IMR-90 (cell line): Measurements from ENCODE around the gene HOXD3. TPM values are rescaled to one million over a fixed set of nuclear protein-coding genes. Genes with fewer than 3 reads are reported as not detected.

Source experiments
- ATAC-seq: fragments of 200-7000 bp; cut with Tn5 transposase; 2 replicates; pipeline ENCODE4 v1.9.1; 2020; ENCODE audit warnings: low read depth, mild to moderate bottlenecking, moderate library complexity
- BruUV-seq: library from RNA; stranded (reverse); fragments of 400-500 nt; replicated peaks from 2 replicates; lab custom pipeline; 2021; lab: Mats Ljungman, UMichigan
- CTCF ChIA-PET: fragments of 300-600 bp; formaldehyde crosslinking; extraction: SDS; loops from one replicate; lab custom pipeline; 2021; ENCODE audit warnings: antibody characterized with exemption; lab: Yijun Ruan, JAX
- POLR2A ChIA-PET: fragments of 300-600 bp; sonication (Branson Sonifier 250); formaldehyde crosslinking; loops from one replicate; lab custom pipeline; 2022; ENCODE audit warnings: antibody characterized with exemption; ENCODE audit not compliant: unreplicated experiment; lab: Charles Lee
- DNase-seq: peaks from one replicate; pipeline ENCODE4 v3.0.0; 2013
- H2AFZ ChIP-seq: replicated peaks from 2 replicates; pipeline ENCODE3; 2013; ENCODE audit warnings: low read length, mild to moderate bottlenecking; ENCODE audit not compliant: poor library complexity
- H2AK5ac ChIP-seq: 2 replicates; pipeline ENCODE4 v1.6.1; 2013; ENCODE audit warnings: low read depth, low read length, inconsistent platforms
- H2AK9ac ChIP-seq: replicated peaks from 2 replicates; pipeline ENCODE3; 2013; ENCODE audit warnings: mild to moderate bottlenecking, low read depth, low read length, moderate library complexity; ENCODE audit not compliant: poor library complexity
- H2BK120ac ChIP-seq: 2 replicates; pipeline ENCODE4 v1.6.1; 2013; ENCODE audit warnings: low read depth, low read length, inconsistent platforms
- H2BK15ac ChIP-seq: 3 replicates; pipeline ENCODE4 v1.6.1; 2013; ENCODE audit warnings: low read depth, low read length, inconsistent platforms
- H2BK20ac ChIP-seq: 2 replicates; pipeline ENCODE4 v1.6.1; 2013; ENCODE audit warnings: low read depth, mild to moderate bottlenecking, inconsistent platforms, low read length, moderate library complexity
- H2BK5ac ChIP-seq: 2 replicates; pipeline ENCODE4 v1.6.1; 2013; ENCODE audit warnings: mild to moderate bottlenecking, low read depth, low read length, inconsistent platforms; ENCODE audit not compliant: poor library complexity, severe bottlenecking
- H3K14ac ChIP-seq: replicated peaks from 2 replicates; pipeline ENCODE4 v1.6.1; 2013; ENCODE audit warnings: low read depth, low read length, inconsistent platforms
- H3K18ac ChIP-seq: 2 replicates; pipeline ENCODE4 v1.6.1; 2013; ENCODE audit warnings: low read depth, low read length, control low read depth
- H3K23ac ChIP-seq: 2 replicates; pipeline ENCODE4 v1.6.1; 2013; ENCODE audit warnings: low read depth, low read length, inconsistent platforms
- H3K27ac ChIP-seq: 2 replicates; pipeline ENCODE4 v1.5.1; 2013; ENCODE audit warnings: mild to moderate bottlenecking, control low read depth, low read length; ENCODE audit not compliant: insufficient read depth
- H3K27me3 ChIP-seq: 2 replicates; pipeline ENCODE4 v1.6.1; 2013; ENCODE audit warnings: low read length; ENCODE audit not compliant: control insufficient read depth, insufficient read depth
- H3K36me3 ChIP-seq: 2 replicates; pipeline ENCODE4 v1.6.1; 2013; ENCODE audit warnings: low read length, mixed read lengths; ENCODE audit not compliant: control insufficient read depth, insufficient read depth
- H3K4ac ChIP-seq: 2 replicates; pipeline ENCODE4 v1.6.1; 2013; ENCODE audit warnings: low read depth, low read length, inconsistent platforms
- H3K4me1 ChIP-seq: 2 replicates; pipeline ENCODE4 v1.6.1; 2013; ENCODE audit warnings: low read length, mixed read lengths; ENCODE audit not compliant: control insufficient read depth, insufficient read depth
- H3K4me2 ChIP-seq: 2 replicates; pipeline ENCODE4 v1.6.1; 2013; ENCODE audit warnings: low read depth, mild to moderate bottlenecking, control low read depth, low read length, moderate library complexity
- H3K4me3 ChIP-seq: 2 replicates; pipeline ENCODE4 v1.5.1; 2013; ENCODE audit warnings: low read depth, mild to moderate bottlenecking, control low read depth, low read length, moderate library complexity; ENCODE audit not compliant: insufficient read depth
- H3K56ac ChIP-seq: 2 replicates; pipeline ENCODE4 v1.6.1; 2013; ENCODE audit warnings: low read length, inconsistent platforms; ENCODE audit not compliant: insufficient read depth; ENCODE audit errors: extremely low read depth
- H3K79me1 ChIP-seq, 2 experiments: 2 replicates each; pipeline ENCODE4 v1.6.1; 2013; ENCODE audit warnings: low read length in 2 of 2, inconsistent platforms in 1 of 2, low read depth in 1 of 2
- H3K9ac ChIP-seq: 2 replicates; pipeline ENCODE4 v1.6.1; 2013; ENCODE audit warnings: low read depth, low read length, control low read depth
- H3K9me1 ChIP-seq: 2 replicates; pipeline ENCODE4 v1.6.1; 2013; ENCODE audit warnings: low read length, inconsistent platforms; ENCODE audit not compliant: insufficient read depth
- H3K9me3 ChIP-seq: 2 replicates; pipeline ENCODE4 v1.6.1; 2013; ENCODE audit warnings: low read length; ENCODE audit not compliant: control insufficient read depth, insufficient read depth
- H4K20me1 ChIP-seq: 2 replicates; pipeline ENCODE4 v1.6.1; 2013; ENCODE audit warnings: low read length, inconsistent platforms; ENCODE audit not compliant: insufficient read depth
- H4K5ac ChIP-seq: 2 replicates; pipeline ENCODE4 v1.6.1; 2013; ENCODE audit warnings: mild to moderate bottlenecking, low read depth, low read length, control low read depth
- H4K8ac ChIP-seq, 2 experiments: 2 replicates each; pipeline ENCODE4 v1.6.1; 2013; ENCODE audit warnings: low read depth in 2 of 2, low read length in 2 of 2, control low read depth in 1 of 2, inconsistent platforms in 1 of 2
- H4K91ac ChIP-seq: 2 replicates; pipeline ENCODE4 v1.6.1; 2013; ENCODE audit warnings: low read depth, low read length, inconsistent platforms; ENCODE audit not compliant: insufficient read depth
- CEBPB ChIP-seq: IDR thresholded peaks from 2 replicates; pipeline ENCODE4 v1.6.1; 2012; ENCODE audit warnings: low read depth, low read length, improper control_type of control experiment
- RCOR1 ChIP-seq: IDR thresholded peaks from 2 replicates; pipeline ENCODE4 v1.6.1; 2012; ENCODE audit warnings: mild to moderate bottlenecking, low read length, improper control_type of control experiment; ENCODE audit not compliant: insufficient replicate concordance
- WGBS, 2 experiments: methylation state at CpG; one replicate each; pipeline versions ENCODE4 v1.1.5 to v1.1.7; 2013; ENCODE audit warnings: missing lambda C conversion rate in 2 of 2; ENCODE audit not compliant: insufficient read length in 1 of 2; ENCODE audit errors: extremely low coverage in 2 of 2; 5-methylcytosine and 5-hydroxymethylcytosine counted together
- dilution Hi-C: fragments of 300-500 bp; cut with HindIII; formaldehyde crosslinking; loops from one replicate; pipeline ENCODE4 v1.14.3; 2018; ENCODE audit warnings: low sequenced_read_pairs; ENCODE audit not compliant: unreplicated experiment
- in situ Hi-C: fragments of 300-500 bp; cut with MboI; formaldehyde crosslinking; loops from 3 replicates; pipeline ENCODE4 v1.14.3; 2019; ENCODE audit warnings: low sequenced_read_pairs, inconsistent platforms, mixed read lengths
- intact Hi-C: fragments of 100-400 bp; cut with micrococcal nuclease; formaldehyde crosslinking; loops from 2 replicates; pipeline ENCODE4 v1.10.0; 2022
- polyA plus RNA-seq, 3 experiments: library from polyadenylated mRNA; depleted of rRNA; stranded (reverse); fragments of >200 nt; gene quantifications; 2 replicates each; pipeline ENCODE4 v1.2.3, GENCODE V29; 2012; ENCODE audit warnings: low replicate concordance in 1 of 3
- total RNA-seq: library from RNA; depleted of rRNA; stranded (reverse); fragments of >200 nt; gene quantifications from 2 replicates; pipeline ENCODE4 v1.2.3, GENCODE V29; 2012

The HOXD3 gene
- total and polyA plus RNA-seq, 2 of the 4 experiments (the other 2 are of a cell fraction): not detected

DNA sequence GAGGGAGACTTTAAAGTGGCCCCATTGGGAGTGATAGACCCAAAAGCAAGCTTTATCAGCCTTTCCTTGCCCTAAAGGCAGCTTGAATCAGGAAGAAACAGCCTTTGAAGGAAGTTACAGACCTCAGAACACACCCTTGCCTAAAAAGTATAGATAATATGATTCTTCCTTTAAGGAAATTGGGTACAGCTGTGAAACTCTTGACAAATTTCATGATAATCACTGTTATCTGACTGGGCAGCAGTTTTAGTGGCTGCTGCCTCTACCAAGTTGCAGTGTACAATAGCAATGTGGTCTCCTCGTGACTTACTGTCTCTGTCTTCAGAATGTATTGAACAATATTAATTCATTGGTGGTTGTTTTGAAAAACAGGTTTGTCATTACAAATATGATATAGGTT is 48.0 kb downstream of the HOXD3 start:
- intact Hi-C loops: loop anchor here (2.0 kb wide), 1 partner anchor 32 kb away; no protein-coding TSS in a partner anchor
- Histone ChIP-seq H3K36me3 (no peaks in the 10 kb centered on the region), H4K91ac (no peak overlapping the region), H3K79me1 (no peaks in the 10 kb centered on the region), H2AK9ac (no peak overlapping the region), H3K4me3 (no peak overlapping the region), H3K9me3 (no peaks in the 10 kb centered on the region), H2BK120ac (no peak overlapping the region), H3K4me1 (no peaks in the 10 kb centered on the region), H3K14ac (no peak overlapping the region), H2BK15ac (no peak overlapping the region), H3K27me3 (peaks cover 2% of the 10 kb centered on the region; the same call in 1 of the 2 replicates), H2BK20ac (no peak overlapping the region), H2BK5ac (no peak overlapping the region), H4K20me1 (no peaks in the 10 kb centered on the region), H3K9ac (no peak overlapping the region), H4K5ac (no peak overlapping the region), H3K4ac (no peak overlapping the region), H3K27ac (no peak overlapping the region), H4K8ac (no peak overlapping the region), H3K18ac (no peak overlapping the region), H2AK5ac (no peak overlapping the region), H3K9me1 (no peaks in the 10 kb centered on the region), H3K4me2 (no peak overlapping the region), H3K56ac (no peak overlapping the region), H3K23ac (no peak overlapping the region), H2AFZ (no peak overlapping the region)
- dilution Hi-C loops: no loop called here
- no TSS peak for BruUV-seq
- WGBS, 2 experiments: no CpG with 5 or more reads among the region's 1 CpG
- ChIA-PET CTCF (no interaction called here), POLR2A (no interaction called here)
- ATAC-seq (no peak), DNase-seq (no peak)
- TF ChIP-seq CEBPB: no peak
- no peak for TF ChIP-seq RCOR1
- in situ Hi-C loops: no loop called here
